ENCODE measurements around the gene APOL4.
"Not testable (repeated sequence)": the region's sequence is repeated elsewhere in the genome, so short reads cannot be mapped to it uniquely, and the experiment has no call there.

The APOL4 gene

DNA sequence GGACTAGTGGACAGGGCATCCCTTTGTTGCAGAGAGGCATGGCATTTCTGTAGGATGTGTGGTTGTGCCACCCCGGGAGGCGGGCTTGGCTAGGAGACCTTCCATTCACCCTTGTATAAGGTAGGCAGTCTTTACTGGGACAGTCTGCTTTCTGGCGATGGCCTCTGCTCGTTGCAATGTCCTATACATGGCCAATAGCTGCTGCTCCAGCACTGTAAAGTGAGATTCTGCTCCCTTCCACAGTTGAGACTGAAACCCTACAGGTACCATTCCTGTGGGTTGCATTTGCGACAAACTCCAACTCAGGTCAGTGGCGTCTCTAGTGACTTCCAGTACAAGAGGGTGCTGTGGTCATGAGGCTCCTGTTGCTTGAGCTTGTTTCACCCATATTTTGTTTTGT is 20.7 kb downstream of the APOL4 start:
- DNase-seq, result no peak

- DNase-seq, result peak; percentile 95
Measured at GRCh38 chr22:36180038-36180880, 21.4 kb downstream of the APOL4 start.

DNA sequence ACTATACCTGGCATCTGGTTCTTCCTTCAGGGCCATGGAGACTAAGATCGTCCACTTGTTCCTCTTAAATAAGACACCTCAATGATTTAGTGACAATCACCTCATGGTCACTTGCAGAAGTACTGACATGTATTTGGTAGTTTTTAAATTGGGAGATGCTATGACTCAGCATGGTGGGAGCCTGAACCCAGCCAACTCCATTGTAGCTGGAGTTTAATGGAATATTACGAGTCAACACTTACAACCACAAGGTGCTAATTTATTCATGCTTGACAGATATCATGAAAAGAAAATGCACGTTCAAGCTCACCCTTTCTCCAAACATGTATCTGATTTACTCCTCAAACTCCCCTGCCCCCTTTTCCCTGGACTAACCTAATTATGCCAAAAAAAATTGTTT is 24.4 kb downstream of the APOL4 start:
- DNase-seq, result no peak

GRCh38 chr22:36175892-36176291 is 25.7 kb downstream of the APOL4 start:
- DNase-seq, result no peak

GRCh38 chr22:36171941-36172340 is 29.7 kb downstream of the APOL4 start:
- DNase-seq, result no peak

DNA sequence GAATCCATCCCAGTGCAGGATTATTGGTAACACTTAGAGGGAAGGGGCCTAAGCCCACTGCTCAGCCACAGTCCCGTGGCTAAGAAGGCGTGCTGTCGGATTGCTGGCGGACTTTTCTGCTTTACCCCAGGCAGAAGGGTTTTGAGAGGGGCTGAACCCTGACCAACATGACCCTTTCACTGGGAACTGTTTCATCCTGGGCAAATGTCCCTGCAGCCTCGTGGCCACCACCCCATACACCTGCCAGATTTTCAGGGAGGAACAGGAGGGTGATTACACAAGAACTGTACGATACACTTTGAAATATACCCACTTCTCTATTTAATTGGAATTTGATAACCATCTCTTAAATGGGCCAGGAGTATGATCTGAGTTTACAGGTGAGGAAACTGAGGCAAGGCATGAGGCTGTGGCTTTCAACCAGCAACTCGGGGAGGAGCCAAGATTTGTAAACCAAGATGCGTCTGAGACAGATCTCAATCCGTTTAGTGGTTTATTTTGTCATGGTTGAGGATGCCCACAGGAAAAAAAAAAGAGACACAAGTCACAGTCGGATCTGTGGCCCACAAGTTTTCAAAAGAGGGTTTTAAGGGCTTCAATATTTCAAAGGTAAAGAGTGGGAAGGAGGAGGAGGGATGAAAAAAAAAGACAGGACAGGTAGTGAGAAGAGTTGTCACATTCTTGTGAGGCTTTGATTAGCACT is 34.9 kb downstream of the APOL4 start:
- DNase-seq, result no peak

GRCh38 chr22:36166086-36166485 is 35.5 kb downstream of the APOL4 start:
- no peak for DNase-seq

DNA sequence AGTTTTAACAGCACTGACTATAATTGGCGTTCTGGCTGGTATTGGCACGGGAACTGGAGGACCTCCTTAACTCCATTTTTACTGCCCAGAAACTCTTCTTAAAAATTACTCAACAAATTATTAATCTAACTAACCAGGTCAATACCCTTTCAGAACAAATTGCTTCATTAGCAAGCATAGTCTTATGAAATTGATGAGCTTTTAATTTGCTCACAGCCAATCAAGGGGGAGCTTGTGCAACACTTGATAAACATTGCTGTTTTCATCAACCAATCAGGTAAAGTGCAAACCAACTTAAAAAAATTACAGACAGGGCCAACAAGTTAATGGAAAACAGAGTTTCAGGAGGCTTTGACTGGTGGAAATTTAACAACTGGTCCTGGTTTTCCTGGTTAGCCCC is 36.5 kb downstream of the APOL4 start:
- no peak for DNase-seq

DNA sequence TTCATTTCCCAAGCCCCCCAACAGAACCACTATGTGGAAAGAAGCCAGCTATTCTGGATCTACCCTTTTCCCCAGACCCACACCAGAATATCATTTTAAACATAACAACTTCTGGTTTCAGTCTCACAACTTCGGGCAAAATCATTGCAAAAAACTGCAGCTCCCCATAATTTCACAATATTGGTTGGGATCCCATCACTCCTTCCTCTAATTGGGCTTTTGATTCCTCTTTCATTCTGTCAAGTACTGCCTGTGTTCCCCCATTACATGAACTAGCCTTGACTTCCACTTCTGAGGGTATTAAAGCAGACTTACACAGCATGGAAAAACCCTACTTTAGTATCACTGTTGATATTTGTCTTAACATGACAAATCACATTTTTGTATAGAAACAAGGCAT is 37.0 kb downstream of the APOL4 start:
- DNase-seq, result no peak

DNA sequence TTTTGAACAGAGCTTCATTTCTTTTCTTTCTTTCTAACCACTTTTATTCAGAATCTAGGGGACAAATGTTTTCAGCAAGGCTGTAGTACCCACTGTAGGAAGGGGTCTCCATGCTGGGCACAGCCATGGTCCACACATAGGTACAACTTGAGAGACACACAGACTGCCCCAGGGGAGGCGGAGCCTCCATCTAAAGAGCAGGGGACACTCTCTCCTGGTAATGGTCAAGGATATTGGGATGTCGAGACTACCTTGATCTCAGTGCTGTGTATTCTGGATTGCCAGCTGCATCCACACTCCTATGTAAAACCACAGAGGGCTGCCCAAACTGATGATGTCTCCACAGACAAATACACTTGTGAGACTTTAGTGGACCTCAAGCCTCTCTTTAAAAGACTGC is 38.1 kb downstream of the APOL4 start:
- no peak for DNase-seq

- no peak for DNase-seq
Measured at GRCh38 chr22:36162127-36163034, 39.2 kb downstream of the APOL4 start.

DNA sequence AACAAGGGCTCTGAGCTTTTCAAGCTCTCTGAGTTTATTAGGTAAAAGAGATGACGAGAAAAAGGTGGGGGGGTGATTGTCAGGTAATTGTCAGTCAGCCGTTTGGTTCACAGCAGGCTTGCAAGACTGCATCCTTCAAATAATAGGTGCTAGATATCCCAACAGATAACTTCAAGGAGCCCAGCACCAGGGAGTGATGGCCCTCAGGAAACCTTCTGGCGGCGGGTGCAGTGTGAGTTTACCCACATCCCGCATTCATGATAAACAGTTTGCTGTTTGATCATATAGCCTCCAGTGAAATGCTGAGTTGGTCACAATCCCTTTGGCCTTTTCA is 39.8 kb downstream of the APOL4 start:
- not testable (repeated sequence) for DNase-seq

DNA sequence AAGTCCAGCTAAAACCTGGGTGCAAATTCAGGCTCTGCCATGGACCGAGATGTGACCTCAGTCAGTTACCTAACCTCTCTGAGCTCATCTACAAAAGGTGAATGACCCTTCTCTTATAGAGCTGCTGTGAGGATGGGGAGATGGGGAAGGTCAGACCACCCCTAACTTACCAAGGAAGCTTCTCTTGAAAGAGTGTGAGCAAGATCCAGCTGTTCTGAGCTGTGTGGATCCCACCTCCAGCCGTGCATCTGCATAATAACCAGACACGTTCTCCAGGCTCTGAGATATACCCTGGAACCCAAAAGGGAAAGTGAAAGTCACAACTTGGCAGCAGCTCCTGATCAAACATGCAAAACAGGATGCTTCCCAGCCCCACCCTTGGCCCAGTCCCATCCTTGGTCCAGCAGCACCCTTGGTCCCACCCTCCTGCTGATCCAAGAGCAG is 41.1 kb downstream of the APOL4 start, which contains the start of gene APOL3:
TSS of gene APOL3 (minus strand) at position 257 of the 444 bp plus-strand sequence. CDS start 11,700 bp downstream, outside the sequence.
- DNase-seq, result no peak

DNA sequence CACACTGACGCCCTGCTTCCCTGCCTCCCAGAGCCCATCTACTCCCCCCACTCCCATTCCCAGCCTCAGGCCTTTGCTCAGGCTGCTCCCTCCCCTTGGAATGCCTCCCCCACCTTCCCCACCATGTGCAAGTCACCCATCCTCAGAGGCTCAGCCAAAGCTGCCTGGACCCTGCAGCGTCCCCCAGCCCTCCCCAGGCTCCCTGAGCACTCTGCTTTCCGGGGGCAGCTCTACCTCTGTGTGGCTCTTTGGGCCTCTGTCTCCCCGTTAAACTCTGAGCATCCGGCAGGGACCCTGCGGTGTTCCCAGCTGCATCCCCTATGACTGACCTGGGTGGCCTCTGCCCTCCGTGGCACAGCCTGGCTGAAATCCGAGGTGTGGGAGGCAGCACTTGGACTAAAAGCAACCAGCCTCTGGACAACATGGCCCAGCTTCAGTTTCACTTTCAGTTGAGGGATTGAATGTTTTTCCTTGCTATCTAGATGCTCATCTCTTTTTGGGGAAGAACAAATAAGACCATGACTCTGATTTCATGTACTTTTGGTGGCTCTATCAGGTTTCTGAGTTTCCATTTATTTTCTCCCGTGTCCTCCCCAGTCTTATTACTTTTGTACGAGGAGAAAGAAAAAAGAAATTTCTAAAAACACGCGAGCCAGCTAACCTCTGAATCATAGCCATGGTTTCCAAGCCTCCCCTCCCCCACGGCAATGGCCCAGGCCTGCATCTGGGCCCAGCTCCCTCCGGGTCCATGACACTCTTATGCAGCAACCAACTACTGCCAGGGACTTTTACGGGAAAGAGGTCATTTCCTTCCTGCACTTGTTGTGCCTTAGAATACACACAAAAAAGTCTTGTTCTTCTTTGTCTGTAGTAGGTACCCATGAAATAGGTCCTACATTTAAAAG is 44.8 kb downstream of the APOL4 start:
- DNase-seq, result peak; percentile 87

- no peak for DNase-seq
Measured at GRCh38 chr22:36156119-36156514, 45.5 kb downstream of the APOL4 start.

DNA sequence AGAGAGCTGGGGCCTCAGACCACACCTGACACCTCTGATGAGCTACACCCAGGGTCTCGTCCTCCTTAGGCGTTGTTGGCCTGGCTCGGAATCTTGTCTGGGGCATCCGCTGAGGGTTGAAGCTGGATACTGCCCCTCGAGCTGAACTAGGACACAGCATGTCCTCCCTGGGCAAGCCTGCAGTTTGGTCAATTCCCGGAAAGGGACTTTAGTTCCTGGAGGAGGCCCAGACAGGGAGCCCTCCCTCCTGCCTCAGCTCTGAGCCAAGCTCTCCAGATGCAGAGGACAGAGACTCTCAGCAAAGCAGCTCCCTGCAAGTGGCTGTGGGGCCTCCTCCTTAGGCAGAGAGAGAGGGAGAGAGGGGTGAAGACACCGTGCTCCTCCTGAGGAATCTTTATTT is 45.9 kb downstream of the APOL4 start:
- DNase-seq, result no peak

DNA sequence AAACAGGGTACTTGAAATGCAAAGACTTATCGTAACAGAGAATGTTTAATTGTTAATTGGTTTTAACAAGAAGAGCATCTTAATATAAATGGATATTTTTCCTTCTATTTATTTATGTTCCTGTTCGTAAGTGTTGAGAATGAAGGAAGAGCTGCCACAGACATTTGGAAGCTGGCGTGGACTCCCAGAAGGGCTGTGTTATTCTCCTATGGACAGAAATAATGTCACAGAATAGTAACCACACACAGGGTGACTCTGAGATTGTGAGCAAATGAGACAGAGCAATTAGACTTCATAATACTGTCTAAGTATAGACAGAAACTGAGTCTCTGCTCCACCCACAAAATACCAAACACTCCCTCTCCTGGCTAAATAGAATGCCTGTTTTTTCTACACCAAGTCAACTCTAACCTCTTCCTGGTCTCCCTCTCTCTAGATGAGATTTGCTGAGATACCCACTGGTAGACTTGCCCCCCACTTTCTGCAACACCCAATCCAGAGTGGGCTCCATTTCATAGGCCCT is 47.1 kb downstream of the APOL4 start:
- no peak for DNase-seq

GRCh38 chr22:36153501-36154422 is 47.8 kb downstream of the APOL4 start:
- DNase-seq, result no peak

- DNase-seq, result not testable (repeated sequence)
Measured at GRCh38 chr22:36152821-36153220, 48.8 kb downstream of the APOL4 start.

GRCh38 chr22:36152088-36152487 is 49.5 kb downstream of the APOL4 start:
- DNase-seq, result no peak
